ENCODE data around the gene CCNE1.

The CCNE1 gene

GRCh38 chr19:29855741-29856500, 44.1 kb downstream of the CCNE1 start:
- Mint-ChIP-seq H3K9me3 (no peaks in the 10 kb centered on the region), H3K27ac (no peak overlapping the region), H3K36me3 (ENCODE audit: low read depth) (no peaks in the 10 kb centered on the region), H3K4me1 (ENCODE audit: low read depth) (peaks cover 18% of the 10 kb centered on the region), H3K4me3 (no peak overlapping the region), H3K27me3 (ENCODE audit: low read depth) (peaks cover 3% of the 10 kb centered on the region)

- peaks cover 8% of the 10 kb centered on the region for H3K27me3 Mint-ChIP-seq (ENCODE audit: low read depth)
- H3K27ac Mint-ChIP-seq, result no peak overlapping the region
- H3K4me1 Mint-ChIP-seq (ENCODE audit: low read depth), result peaks cover 5% of the 10 kb centered on the region
- no peaks in the 10 kb centered on the region for H3K36me3 Mint-ChIP-seq (ENCODE audit: low read depth)
- H3K9me3 Mint-ChIP-seq, result no peaks in the 10 kb centered on the region
- H3K4me3 Mint-ChIP-seq, result no peak overlapping the region
Observed at GRCh38 chr19:29858000-29858596, 46.3 kb downstream of the CCNE1 start.

GRCh38 chr19:29858621-29859020, 46.8 kb downstream of the CCNE1 start:
- no peaks in the 10 kb centered on the region for H3K36me3 Mint-ChIP-seq (ENCODE audit: low read depth)
- H3K4me3 Mint-ChIP-seq, result no peak overlapping the region
- H3K27ac Mint-ChIP-seq, result no peak overlapping the region
- H3K9me3 Mint-ChIP-seq, result no peaks in the 10 kb centered on the region
- H3K4me1 Mint-ChIP-seq (ENCODE audit: low read depth), result peaks cover 5% of the 10 kb centered on the region
- peaks cover 11% of the 10 kb centered on the region for H3K27me3 Mint-ChIP-seq (ENCODE audit: low read depth)

- Mint-ChIP-seq H3K27me3 (ENCODE audit: low read depth) (peaks cover 26% of the 10 kb centered on the region), H3K27ac (no peak overlapping the region), H3K4me3 (no peak overlapping the region), H3K4me1 (ENCODE audit: low read depth) (peaks cover 5% of the 10 kb centered on the region), H3K9me3 (no peaks in the 10 kb centered on the region), H3K36me3 (ENCODE audit: low read depth) (no peaks in the 10 kb centered on the region)
Observed at GRCh38 chr19:29860492-29860891, 48.7 kb downstream of the CCNE1 start.

- peaks cover 4% of the 10 kb centered on the region for H3K9me3 Mint-ChIP-seq
- no peak overlapping the region for H3K4me3 Mint-ChIP-seq
- H3K4me1 Mint-ChIP-seq (ENCODE audit: low read depth), result peaks cover 5% of the 10 kb centered on the region
- H3K27me3 Mint-ChIP-seq (ENCODE audit: low read depth), result peaks cover 26% of the 10 kb centered on the region
- no peak overlapping the region for H3K27ac Mint-ChIP-seq
- H3K36me3 Mint-ChIP-seq (ENCODE audit: low read depth), result peaks cover 1% of the 10 kb centered on the region
Observed at GRCh38 chr19:29861574-29861973, 49.8 kb downstream of the CCNE1 start.

GRCh38 chr19:29866011-29866410, 54.2 kb downstream of the CCNE1 start:
- peaks cover 17% of the 10 kb centered on the region for H3K9me3 Mint-ChIP-seq
- peaks cover 5% of the 10 kb centered on the region for H3K36me3 Mint-ChIP-seq (ENCODE audit: low read depth)
- H3K4me1 Mint-ChIP-seq (ENCODE audit: low read depth), result peaks cover under 1% of the 10 kb centered on the region
- H3K27me3 Mint-ChIP-seq (ENCODE audit: low read depth), result peaks cover 24% of the 10 kb centered on the region
- H3K27ac Mint-ChIP-seq, result no peak overlapping the region
- no peak overlapping the region for H3K4me3 Mint-ChIP-seq

GRCh38 chr19:29867984-29868383, 56.2 kb downstream of the CCNE1 start:
- peaks cover 17% of the 10 kb centered on the region for H3K9me3 Mint-ChIP-seq
- H3K4me1 Mint-ChIP-seq (ENCODE audit: low read depth), result peaks cover 9% of the 10 kb centered on the region
- peaks cover 5% of the 10 kb centered on the region for H3K36me3 Mint-ChIP-seq (ENCODE audit: low read depth)
- no peak overlapping the region for H3K27ac Mint-ChIP-seq
- H3K4me3 Mint-ChIP-seq, result no peak overlapping the region
- peaks cover 22% of the 10 kb centered on the region for H3K27me3 Mint-ChIP-seq (ENCODE audit: low read depth)

GRCh38 chr19:29871143-29871542, 59.4 kb downstream of the CCNE1 start:
- Mint-ChIP-seq H3K27me3 (ENCODE audit: low read depth) (peaks cover 8% of the 10 kb centered on the region), H3K27ac (no peak overlapping the region), H3K36me3 (ENCODE audit: low read depth) (peaks cover 5% of the 10 kb centered on the region), H3K9me3 (peaks cover 17% of the 10 kb centered on the region), H3K4me1 (ENCODE audit: low read depth) (peaks cover 9% of the 10 kb centered on the region), H3K4me3 (peak overlapping the region; percentile 31)

GRCh38 chr19:29872224-29872731, 60.5 kb downstream of the CCNE1 start:
- peaks cover 11% of the 10 kb centered on the region for H3K27me3 Mint-ChIP-seq (ENCODE audit: low read depth)
- peak overlapping the region; percentile 8 for H3K27ac Mint-ChIP-seq
- peak overlapping the region; percentile 61 for H3K4me3 Mint-ChIP-seq
- H3K9me3 Mint-ChIP-seq, result peaks cover 11% of the 10 kb centered on the region
- peaks cover 3% of the 10 kb centered on the region for H3K36me3 Mint-ChIP-seq (ENCODE audit: low read depth)
- H3K4me1 Mint-ChIP-seq (ENCODE audit: low read depth), result peaks cover 15% of the 10 kb centered on the region

- no peak overlapping the region for H3K27ac Mint-ChIP-seq
- H3K4me1 Mint-ChIP-seq (ENCODE audit: low read depth), result peaks cover 15% of the 10 kb centered on the region
- no peaks in the 10 kb centered on the region for H3K36me3 Mint-ChIP-seq (ENCODE audit: low read depth)
- peak overlapping the region; percentile 62 for H3K4me3 Mint-ChIP-seq
- H3K9me3 Mint-ChIP-seq, result peaks cover 4% of the 10 kb centered on the region
- peaks cover 11% of the 10 kb centered on the region for H3K27me3 Mint-ChIP-seq (ENCODE audit: low read depth)
Observed at GRCh38 chr19:29873024-29873800, 61.4 kb downstream of the CCNE1 start.

Measured in T-helper 1 cell treated with Interleukin-12 subunit alpha and Interleukin-12 subunit beta and Interleukin-4 antibody, amounts not matched to agents 30 μg/mL and 1 μg/mL, for 36 hours (primary cell).